ENCODE measurements around the gene C10orf143. TPM values are rescaled to one million over a fixed set of nuclear protein-coding genes. Genes with fewer than 3 reads are reported as not detected.

The C10orf143 gene
- total and polyA plus RNA-seq, 2 of the 8 experiments (the other 6 are each of a cell fraction or from before 2014, with no cell fraction given), result 1.6 to 2.0 TPM

DNA sequence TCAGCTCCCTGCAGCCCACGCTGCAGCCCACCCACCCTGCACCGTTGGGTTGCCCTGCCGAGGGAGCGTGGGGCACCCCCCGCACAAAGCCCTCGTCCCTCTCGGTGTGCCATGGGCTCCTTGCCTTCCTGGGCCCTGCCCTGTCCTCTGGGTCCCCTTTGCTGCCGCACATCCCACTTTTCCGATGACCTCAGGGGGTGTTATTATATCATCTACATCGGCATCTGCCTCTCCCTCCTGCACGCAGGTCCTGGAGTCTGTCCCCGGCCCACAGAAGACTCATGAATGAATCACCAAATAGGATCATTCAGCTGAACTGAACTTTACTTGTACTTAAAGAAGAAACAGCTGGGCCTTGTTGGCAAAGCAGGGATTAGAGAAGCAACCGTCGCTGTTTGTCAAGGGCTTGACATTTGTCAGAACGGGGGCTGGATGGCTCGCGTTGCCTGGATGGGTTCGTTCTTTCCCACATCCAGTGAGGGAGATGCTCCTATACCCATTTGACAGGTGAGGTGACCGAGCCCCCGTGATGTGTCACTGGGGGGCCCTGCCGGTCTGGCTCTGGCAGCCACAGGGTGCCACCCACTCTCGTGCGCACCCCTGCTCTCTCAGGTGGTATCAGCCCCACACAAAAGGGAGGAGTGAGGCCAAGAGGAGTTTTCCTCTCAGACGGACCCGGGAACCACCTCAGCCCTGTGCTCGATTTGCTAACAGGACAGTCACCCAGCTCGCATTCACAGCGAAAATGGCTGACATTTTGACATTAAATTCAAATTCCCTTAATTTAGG, 87.9 kb downstream of the C10orf143 start:
- H2BK20ac ChIP-seq (ENCODE audit: low read length), result no peak overlapping the region
- no peaks in the 10 kb centered on the region for H3K27me3 ChIP-seq (replicated peaks in 1 of 4; ENCODE audit: control insufficient read depth in 3 of 4, extremely low read depth in 1 of 4, insufficient read depth in 3 of 4, low read length in 3 of 4)
- FAIRE-seq (no peak), DNase-seq (ENCODE audit: low read depth in 1 of 2, low spot score in 2 of 2) (no peak)
- no peak overlapping the region for H4K91ac ChIP-seq (replicated peaks; ENCODE audit: insufficient read length, low read length)
- H3K9ac ChIP-seq (replicated peaks in 1 of 4; ENCODE audit: extremely low read depth in 1 of 4, low read depth in 3 of 4, low read length in 3 of 4), result no peak overlapping the region
- H3K23me2 ChIP-seq (ENCODE audit: low read depth, low read length), result 0 out of 2 replicates have a peak, but pooled peaks cover 2% of the 10 kb centered on the region
- no peak overlapping the region for H3K56ac ChIP-seq (replicated peaks; ENCODE audit: insufficient read length, low read depth, low read length)
- ChIA-PET POLR2A (ENCODE audit: partially characterized antibody) (no interaction called here), CTCF (ENCODE audit: partially characterized antibody) (interaction anchor here (0.6 to 1.8 kb wide), 5 partner anchors 13 to 179 kb away, joined by 3 to 6 read pairs (median 3); no protein-coding TSS in a partner anchor)
- H2BK5ac ChIP-seq (ENCODE audit: low read depth, low read length), result no peak overlapping the region; the same call in 1 of the 2 replicates
- no peak overlapping the region for H2BK12ac ChIP-seq (ENCODE audit: low read depth, low read length)
- no peak overlapping the region for H2AK5ac ChIP-seq (ENCODE audit: low read depth, low read length)
- no peaks in the 10 kb centered on the region for H4K20me1 ChIP-seq (replicated peaks in 1 of 2; ENCODE audit: control insufficient read depth in 1 of 2, insufficient read depth in 2 of 2, low read length in 2 of 2)
- TF ChIP-seq HDAC6 (IDR thresholded peaks at IDR 0.05; ENCODE audit: low read depth, low read length), result no peak
- TF ChIP-seq CEBPB (IDR thresholded peaks at IDR 0.05; ENCODE audit: low read depth, low read length), result no peak
- no peak for TF ChIP-seq FOSL1 (IDR thresholded peaks at IDR 0.05; ENCODE audit: insufficient read depth, low read depth, low read length)
- H3K79me1 ChIP-seq (ENCODE audit: low read depth, low read length), result no peaks in the 10 kb centered on the region
- H4K8ac ChIP-seq (ENCODE audit: extremely low read depth, insufficient read depth, low read length), result no peak overlapping the region
- H3K27ac ChIP-seq (ENCODE audit: low read depth, low read length), result no peak overlapping the region
- no peak overlapping the region for H3K14ac ChIP-seq (ENCODE audit: insufficient read length)
- H3K4me3 ChIP-seq (ENCODE audit: extremely low read depth in 1 of 4, insufficient read depth in 2 of 4, low read depth in 3 of 4, low read length in 4 of 4), result no peak overlapping the region
- no peak overlapping the region for H3K4ac ChIP-seq (replicated peaks; ENCODE audit: insufficient read length, low read depth, low read length)
- H3K4me2 ChIP-seq (ENCODE audit: insufficient read depth in 1 of 2, low read depth in 2 of 2, low read length in 2 of 2), result no peak overlapping the region
- H3K79me2 ChIP-seq (ENCODE audit: control insufficient read depth in 1 of 2, insufficient read depth in 2 of 2, low read length in 2 of 2), result no peaks in the 10 kb centered on the region
- H3K9me3 ChIP-seq (ENCODE audit: insufficient read depth in 2 of 2, low read depth in 1 of 2, low read length in 1 of 2), result no peaks in the 10 kb centered on the region
- no peak overlapping the region for H2BK15ac ChIP-seq (ENCODE audit: low read length)
- H2BK120ac ChIP-seq (replicated peaks; ENCODE audit: low read depth, low read length), result no peak overlapping the region
- no peak overlapping the region for H4K5ac ChIP-seq (ENCODE audit: insufficient read length, low read depth, low read length)
- no peak overlapping the region for H3K23ac ChIP-seq (ENCODE audit: insufficient read length)
- H2AFZ ChIP-seq (ENCODE audit: low read length), result no peak overlapping the region
- no peaks in the 10 kb centered on the region for H3K4me1 ChIP-seq (replicated peaks in 1 of 4; ENCODE audit: control insufficient read depth in 3 of 4, insufficient read depth in 4 of 4, low read length in 3 of 4)
- no peaks in the 10 kb centered on the region for H3K36me3 ChIP-seq (ENCODE audit: control insufficient read depth in 2 of 4, insufficient read depth in 4 of 4, low read length in 3 of 4)
- H3K18ac ChIP-seq (ENCODE audit: extremely low read depth, low read length), result no peak overlapping the region; the same call in 1 of the 2 replicates
- WGBS, 2 experiments (ENCODE audit: extremely low coverage in 1 of 2, insufficient coverage in 1 of 2, insufficient read length in 1 of 2, insufficient replicate concordance in 2 of 2, low coverage in 1 of 2, low lambda C conversion rate in 2 of 2, missing lambda C conversion rate in 1 of 2), result 93% methylated on average over 26 of the region's 28 CpGs; no CpG with 5 or more reads in 1 of the 2 experiments

Data from H1 (cell line).